Fibroblast of lung (primary cell): ENCODE results near the gene MED14. TPM values are rescaled to one million over a fixed set of nuclear protein-coding genes. Genes with fewer than 3 reads are reported as not detected.

Source experiments
- DNase-seq, 2 donors: peaks; one replicate each; pipeline versions ENCODE4 v3.0.0 to v3.0.0-alpha.2; 2010; ENCODE audit warnings: low read depth in 2 of 2
- H2AFZ ChIP-seq: 2 replicates; pipeline ENCODE4 v1.5.1; 2012; ENCODE audit warnings: low read length, control low read depth, inconsistent platforms
- H3K27ac ChIP-seq: 2 replicates; pipeline ENCODE4 v1.5.1; 2011; ENCODE audit warnings: low read length, control low read depth; ENCODE audit not compliant: insufficient read depth
- H3K27me3 ChIP-seq: 2 replicates; pipeline ENCODE4 v1.5.1; 2011; ENCODE audit warnings: mild to moderate bottlenecking, low read length; ENCODE audit not compliant: control insufficient read depth, insufficient read depth
- H3K36me3 ChIP-seq: 2 replicates; pipeline ENCODE4 v1.5.1; 2011; ENCODE audit warnings: low read length; ENCODE audit not compliant: control insufficient read depth, insufficient read depth
- H3K4me1 ChIP-seq: 2 replicates; pipeline ENCODE4 v1.5.1; 2011; ENCODE audit warnings: low read length; ENCODE audit not compliant: control insufficient read depth, insufficient read depth; ENCODE audit errors: extremely low read depth
- H3K4me2 ChIP-seq: 2 replicates; pipeline ENCODE4 v1.5.1; 2011; ENCODE audit warnings: low read length, control low read depth; ENCODE audit not compliant: insufficient read depth; ENCODE audit errors: extremely low read depth
- H3K4me3 ChIP-seq, 4 experiments: fragments of 200-600 bp in 1 of 4; sonication (generic) in 1 of 4; replicated peaks in 1 of 4; 2 replicates each; pipeline ENCODE4 v1.5.1; 2011 to 2016; ENCODE audit warnings: low read length in 4 of 4, low read depth in 3 of 4, mild to moderate bottlenecking in 3 of 4, control low read depth in 2 of 4, inconsistent platforms in 1 of 4, mixed read lengths in 1 of 4; ENCODE audit not compliant: insufficient read depth in 1 of 4; ENCODE audit errors: control extremely low read depth in 1 of 4
- H3K79me2 ChIP-seq: 2 replicates; pipeline ENCODE4 v1.5.1; 2012; ENCODE audit warnings: mild to moderate bottlenecking, low read length, inconsistent platforms; ENCODE audit not compliant: control insufficient read depth, insufficient read depth
- H3K9ac ChIP-seq: 2 replicates; pipeline ENCODE4 v1.5.1; 2011; ENCODE audit warnings: mild to moderate bottlenecking, low read length, control low read depth; ENCODE audit not compliant: insufficient read depth
- H3K9me3 ChIP-seq: 2 replicates; pipeline ENCODE4 v1.5.1; 2012; ENCODE audit warnings: low read depth, low read length; ENCODE audit not compliant: control insufficient read depth, insufficient read depth
- H4K20me1 ChIP-seq: 2 replicates; pipeline ENCODE4 v1.5.1; 2011; ENCODE audit warnings: low read length; ENCODE audit not compliant: control insufficient read depth, insufficient read depth; ENCODE audit errors: extremely low read depth
- CTCF ChIP-seq, 2 donors: IDR thresholded peaks in 1 of 2; conservative IDR thresholded peaks in 1 of 2; 1 replicate in 1 of 2; 2 replicates in 1 of 2; pipeline ENCODE4 v1.5.1; 2011 to 2012; ENCODE audit warnings: low read length in 2 of 2, control low read depth in 1 of 2, inconsistent platforms in 1 of 2, low read depth in 1 of 2, mild to moderate bottlenecking in 1 of 2
- EZH2 ChIP-seq: IDR thresholded peaks from 2 replicates; pipeline ENCODE4 v1.5.1; 2012; ENCODE audit warnings: low read length, control low read depth, mild to moderate bottlenecking; ENCODE audit errors: missing control alignments
- polyA plus RNA-seq, 2 donors: library from polyadenylated mRNA; depleted of rRNA in 1 of 2; stranded (reverse) in 1 of 2; unstranded in 1 of 2; fragments of >200 nt; gene quantifications; 2 replicates each; pipeline ENCODE4 v1.2.1, GENCODE V29; 2011 to 2012; ENCODE audit warnings: missing spikeins in 1 of 2
- total RNA-seq: library from RNA; depleted of rRNA; stranded (reverse); fragments of >200 nt; gene quantifications from 2 replicates; pipeline ENCODE4 v1.2.1, GENCODE V29; 2014

Gene MED14
- total and polyA plus RNA-seq, 2 donors (not counting 1 experiment from before 2014, with no cell fraction given) = 18.3 to 31.3 TPM

- Histone ChIP-seq H2AFZ (no peak overlapping the region), H3K36me3 (no peaks in the 10 kb centered on the region), H3K4me3 (no peak overlapping the region), H3K79me2 (no peaks in the 10 kb centered on the region), H3K9ac (no peak overlapping the region), H3K27ac (no peak overlapping the region), H3K27me3 (no peaks in the 10 kb centered on the region), H3K4me1 (no peaks in the 10 kb centered on the region), H3K9me3 (no peaks in the 10 kb centered on the region), H3K4me2 (no peak overlapping the region), H4K20me1 (no peaks in the 10 kb centered on the region)
- TF ChIP-seq CTCF (conservative IDR thresholded peaks at IDR 0.05 in 1 of 2, IDR thresholded peaks at IDR 0.05 in 1 of 2; ENCODE audit: low read depth in 1 of 2, low read length in 2 of 2) (no peak), EZH2 (no peak)
- peak in 1 of 2 donors; percentile 60 for DNase-seq
Observed at GRCh38 chrX:40607381-40607780, 128.0 kb downstream of the MED14 start.

GRCh38 chrX:40603446-40603845 lies 131.9 kb downstream of the MED14 start:
- Histone ChIP-seq H3K4me1 (no peaks in the 10 kb centered on the region), H3K4me3 (no peak overlapping the region), H3K36me3 (no peaks in the 10 kb centered on the region), H3K9ac (no peak overlapping the region), H3K27me3 (no peaks in the 10 kb centered on the region), H4K20me1 (no peaks in the 10 kb centered on the region), H3K9me3 (no peaks in the 10 kb centered on the region), H3K79me2 (no peaks in the 10 kb centered on the region), H3K4me2 (no peak overlapping the region), H3K27ac (no peak overlapping the region), H2AFZ (no peak overlapping the region)
- no peak for DNase-seq
- TF ChIP-seq EZH2 (no peak), CTCF (conservative IDR thresholded peaks at IDR 0.05 in 1 of 2, IDR thresholded peaks at IDR 0.05 in 1 of 2; ENCODE audit: low read depth in 1 of 2, low read length in 2 of 2) (no peak)

Other genes with a start within 250 kb of the MED14 start
- gene ATP6AP2, start 154.6 kb downstream of the MED14 start, total RNA-seq = 130 and 164 TPM in 2 replicates
- 314 and 510 TPM in 2 replicates for gene ATP6AP2, start 154.6 kb downstream of the MED14 start, polyA plus RNA-seq
- gene MPC1L, start 112.1 kb downstream of the MED14 start, total RNA-seq = not detected in 2 replicates
- not detected in 2 replicates for gene MPC1L, start 112.1 kb downstream of the MED14 start, polyA plus RNA-seq
- gene CXorf38, start 88.0 kb downstream of the MED14 start, total RNA-seq = 6.2 and 12.4 TPM in 2 replicates
- 11.5 and 14.7 TPM in 2 replicates for gene CXorf38, start 88.0 kb downstream of the MED14 start, polyA plus RNA-seq